Measurements from ENCODE around the gene MCOLN2.

The MCOLN2 gene

GRCh38 chr1:84941843-84942242 is 55.1 kb downstream of the MCOLN2 start:
- no peaks in the 10 kb centered on the region for H3F3A ChIP-seq (ENCODE audit: insufficient read depth, low read length)
- H3K4me1 ChIP-seq (ENCODE audit: insufficient read depth, low read length, severe bottlenecking) = peaks cover 14% of the 10 kb centered on the region
- H3K4me2 ChIP-seq (ENCODE audit: low read length) = no peak overlapping the region
- H3K27me3 ChIP-seq (ENCODE audit: insufficient read depth, low read length) = no peaks in the 10 kb centered on the region
- H3K4me3 ChIP-seq (ENCODE audit: low read depth, low read length, poor library complexity, severe bottlenecking) = no peak overlapping the region
- H4K20me1 ChIP-seq (ENCODE audit: insufficient read depth, low read length) = no peaks in the 10 kb centered on the region
- TF ChIP-seq EZH2 (IDR thresholded peaks at IDR 0.05; ENCODE audit: borderline replicate concordance, low read length) (no peak), CTCF (IDR thresholded peaks at IDR 0.05; ENCODE audit: low read length) (no peak)
- peaks cover 19% of the 10 kb centered on the region; the same call in 1 of the 2 replicates for H3K36me3 ChIP-seq (ENCODE audit: insufficient read depth, low read length)
- H3K79me2 ChIP-seq (ENCODE audit: insufficient read depth, low read length) = no peaks in the 10 kb centered on the region
- no peaks in the 10 kb centered on the region for H3K9me2 ChIP-seq (ENCODE audit: low read depth, low read length)
- H3K9ac ChIP-seq (ENCODE audit: low read length) = no peak overlapping the region
- H3K9me3 ChIP-seq (ENCODE audit: low read length) = no peaks in the 10 kb centered on the region
- no peak overlapping the region for H2AFZ ChIP-seq (ENCODE audit: low read length)
- H3K27ac ChIP-seq (ENCODE audit: low read depth, low read length, poor library complexity, severe bottlenecking) = no peak overlapping the region

- H3K27me3 ChIP-seq (ENCODE audit: insufficient read depth, low read length) = no peaks in the 10 kb centered on the region
- no peaks in the 10 kb centered on the region for H3K9me2 ChIP-seq (ENCODE audit: low read depth, low read length)
- no peaks in the 10 kb centered on the region for H3K9me3 ChIP-seq (ENCODE audit: low read length)
- no peak overlapping the region for H3K27ac ChIP-seq (ENCODE audit: low read depth, low read length, poor library complexity, severe bottlenecking)
- no peak overlapping the region for H3K9ac ChIP-seq (ENCODE audit: low read length)
- H3K4me3 ChIP-seq (ENCODE audit: low read depth, low read length, poor library complexity, severe bottlenecking) = no peak overlapping the region
- no peaks in the 10 kb centered on the region for H3F3A ChIP-seq (ENCODE audit: insufficient read depth, low read length)
- H4K20me1 ChIP-seq (ENCODE audit: insufficient read depth, low read length) = no peaks in the 10 kb centered on the region
- TF ChIP-seq EZH2 (IDR thresholded peaks at IDR 0.05; ENCODE audit: borderline replicate concordance, low read length) (no peak), CTCF (IDR thresholded peaks at IDR 0.05; ENCODE audit: low read length) (no peak)
- peaks cover 13% of the 10 kb centered on the region; the same call in 1 of the 2 replicates for H3K36me3 ChIP-seq (ENCODE audit: insufficient read depth, low read length)
- H3K4me1 ChIP-seq (ENCODE audit: insufficient read depth, low read length, severe bottlenecking) = peaks cover 5% of the 10 kb centered on the region
- no peak overlapping the region for H2AFZ ChIP-seq (ENCODE audit: low read length)
- no peak overlapping the region for H3K4me2 ChIP-seq (ENCODE audit: low read length)
- H3K79me2 ChIP-seq (ENCODE audit: insufficient read depth, low read length) = no peaks in the 10 kb centered on the region
Measured at GRCh38 chr1:84940481-84940880, 56.4 kb downstream of the MCOLN2 start.

DNA sequence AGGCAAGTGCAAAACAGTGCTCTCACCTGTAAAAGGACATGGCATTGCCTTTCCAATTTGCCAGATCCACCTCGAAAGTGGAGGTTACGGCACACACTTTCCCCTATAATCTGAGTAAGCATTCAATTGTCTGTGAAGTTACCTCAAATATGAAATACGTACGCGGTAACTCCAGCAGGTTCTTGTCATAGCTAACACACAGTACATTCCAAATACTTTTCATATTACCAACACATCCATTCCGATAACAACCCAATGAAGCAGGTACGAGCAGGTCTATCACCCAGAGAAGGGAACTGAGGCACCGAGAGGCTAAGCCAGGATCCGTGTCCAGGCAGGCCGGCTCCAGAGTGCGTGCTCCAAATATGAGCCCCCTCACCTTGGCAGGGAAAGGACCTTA is 57.2 kb downstream of the MCOLN2 start:
- Histone ChIP-seq H3K9ac (ENCODE audit: low read length) (no peak overlapping the region), H3K79me2 (ENCODE audit: insufficient read depth, low read length) (no peaks in the 10 kb centered on the region), H3K27me3 (ENCODE audit: insufficient read depth, low read length) (no peaks in the 10 kb centered on the region), H3K9me2 (ENCODE audit: low read depth, low read length) (no peaks in the 10 kb centered on the region), H3K9me3 (ENCODE audit: low read length) (no peaks in the 10 kb centered on the region), H3F3A (ENCODE audit: insufficient read depth, low read length) (no peaks in the 10 kb centered on the region), H4K20me1 (ENCODE audit: insufficient read depth, low read length) (no peaks in the 10 kb centered on the region), H3K4me2 (ENCODE audit: low read length) (no peak overlapping the region), H3K4me1 (ENCODE audit: insufficient read depth, low read length, severe bottlenecking) (no peaks in the 10 kb centered on the region), H2AFZ (ENCODE audit: low read length) (no peak overlapping the region), H3K36me3 (ENCODE audit: insufficient read depth, low read length) (peaks cover 13% of the 10 kb centered on the region; the same call in 1 of the 2 replicates), H3K27ac (ENCODE audit: low read depth, low read length, poor library complexity, severe bottlenecking) (no peak overlapping the region), H3K4me3 (ENCODE audit: low read depth, low read length, poor library complexity, severe bottlenecking) (no peak overlapping the region)
- no peak for TF ChIP-seq EZH2 (IDR thresholded peaks at IDR 0.05; ENCODE audit: borderline replicate concordance, low read length)
- TF ChIP-seq CTCF (IDR thresholded peaks at IDR 0.05; ENCODE audit: low read length) = no peak
